Caco-2 (cell line): ENCODE results near the gene RPL39L. TPM values are rescaled to one million over a fixed set of nuclear protein-coding genes. Genes with fewer than 3 reads are reported as not detected.
A peak's percentile ranks its signal among the peaks of the same experiment; 100 is the strongest.

Experiments
- BruUV-seq: library from RNA; stranded (reverse); fragments of 400-500 nt; replicated peaks from 2 replicates; lab custom pipeline; 2021; lab: Mats Ljungman, UMichigan
- CTCF ChIA-PET: fragments of 300-600 bp; sonication (Branson Sonifier 250); formaldehyde crosslinking; loops from one replicate; lab custom pipeline; 2022; ENCODE audit warnings: antibody characterized with exemption; lab: Charles Lee
- POLR2A ChIA-PET: fragments of 300-600 bp; sonication (Branson Sonifier 250); formaldehyde crosslinking; loops from one replicate; lab custom pipeline; 2022; ENCODE audit warnings: antibody characterized with exemption; lab: Charles Lee
- DNase-seq, 2 experiments: peaks; one replicate each; pipeline versions ENCODE4 v3.0.0 to v3.0.0-alpha.2; 2020 to 2022
- H3K27me3 ChIP-seq: replicated peaks from 2 replicates; pipeline ENCODE4 v1.6.0; 2011; ENCODE audit warnings: low read length; ENCODE audit not compliant: control insufficient read depth, insufficient read depth
- H3K36me3 ChIP-seq: 2 replicates; pipeline ENCODE4 v1.5.1; 2011; ENCODE audit warnings: low read length; ENCODE audit not compliant: control insufficient read depth, insufficient read depth
- H3K4me1 ChIP-seq: fragments of 250-450 bp; sonication (Bioruptor Pico); 2 replicates; pipeline ENCODE4 v1.5.1; 2020; ENCODE audit warnings: mild to moderate bottlenecking
- H3K4me3 ChIP-seq: 2 replicates; pipeline ENCODE4 v1.5.1; 2011; ENCODE audit warnings: low read depth, mild to moderate bottlenecking, control low read depth, low read length
- H3K9me3 ChIP-seq: fragments of 250-450 bp; sonication (Bioruptor Pico); 2 replicates; pipeline ENCODE4 v1.5.1; 2020; ENCODE audit warnings: mild to moderate bottlenecking, moderate library complexity
- H3K27ac Mint-ChIP-seq: one replicate; pipeline ENCODE4 v1.8.0; 2022; ENCODE audit warnings: mixed read lengths; ENCODE audit not compliant: unreplicated experiment
- H3K27me3 Mint-ChIP-seq: one replicate; pipeline ENCODE4 v1.8.0; 2022; ENCODE audit warnings: mixed read lengths; ENCODE audit not compliant: insufficient read depth, unreplicated experiment
- H3K36me3 Mint-ChIP-seq: one replicate; pipeline ENCODE4 v1.8.0; 2022; ENCODE audit warnings: mild to moderate bottlenecking, mixed read lengths; ENCODE audit not compliant: insufficient read depth, unreplicated experiment
- H3K4me1 Mint-ChIP-seq: one replicate; pipeline ENCODE4 v1.8.0; 2022; ENCODE audit warnings: low read depth, mixed read lengths; ENCODE audit not compliant: unreplicated experiment
- H3K4me3 Mint-ChIP-seq: one replicate; pipeline ENCODE4 v1.8.0; 2022; ENCODE audit warnings: mild to moderate bottlenecking, moderate library complexity, mixed read lengths; ENCODE audit not compliant: unreplicated experiment
- H3K9me3 Mint-ChIP-seq: one replicate; pipeline ENCODE4 v1.8.0; 2022; ENCODE audit warnings: mixed read lengths; ENCODE audit not compliant: unreplicated experiment
- intact Hi-C: fragments of 100-400 bp; cut with micrococcal nuclease; formaldehyde crosslinking; loops from one replicate; pipeline ENCODE4 v1.10.0; 2022; ENCODE audit not compliant: unreplicated experiment
- total RNA-seq: library from RNA; stranded (reverse); gene quantifications from 2 replicates; pipeline ENCODE4 v1.2.3, GENCODE V29; 2022
- TF ChIP-seq, protein P1 (sequence below), 2 experiments: fragments of 200-600 bp in 1 of 2; IDR thresholded peaks; 1 replicate in 1 of 2; 2 replicates in 1 of 2; pipeline versions ENCODE4 v1.5.1 to v1.8.0; 2011 to 2022; ENCODE audit warnings: antibody characterized with exemption in 1 of 2, control low read depth in 1 of 2, inconsistent platforms in 1 of 2, low read depth in 1 of 2, low read length in 1 of 2, mild to moderate bottlenecking in 1 of 2, moderate library complexity in 1 of 2; ENCODE audit not compliant: insufficient read depth in 1 of 2, severe bottlenecking in 1 of 2, unreplicated experiment in 1 of 2

The RPL39L gene
- total RNA-seq, 1 experiment from 2014 or later, result 1.8 TPM

DNA sequence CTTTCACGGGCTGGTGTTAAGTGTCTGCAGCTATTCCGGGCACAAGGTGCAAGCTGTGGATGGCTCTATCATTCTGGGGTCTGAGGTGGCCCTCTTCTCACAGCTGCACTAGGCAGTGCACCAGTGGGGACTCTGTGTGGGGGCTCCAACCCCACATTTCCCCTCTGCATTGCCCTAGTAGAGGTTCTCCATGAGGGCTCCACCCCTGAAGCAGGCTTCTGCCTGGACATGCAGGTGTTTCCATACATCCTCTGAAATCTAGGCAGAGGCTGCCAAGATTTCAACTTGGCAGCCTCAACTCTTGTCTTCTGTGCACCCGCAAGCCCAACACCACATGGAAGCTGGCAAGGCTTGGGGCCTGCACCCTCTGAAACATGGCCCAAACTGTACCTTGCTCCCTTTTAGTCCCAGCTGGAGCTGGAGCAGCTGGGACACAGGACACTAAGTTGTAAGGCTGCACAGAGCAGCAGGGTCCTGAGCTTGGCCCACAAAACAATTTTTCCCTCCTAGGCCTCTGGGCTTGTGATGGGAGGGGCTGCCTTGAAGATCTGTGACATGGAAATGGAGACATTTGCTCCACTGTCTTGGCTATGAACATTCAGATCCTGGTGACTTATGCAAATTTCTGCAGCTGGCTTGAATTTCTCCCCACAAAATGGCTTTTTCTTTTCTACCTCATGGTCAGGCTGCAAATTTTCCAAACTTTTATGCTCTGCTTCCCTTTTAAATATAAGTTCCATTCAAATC lies 6.0 kb upstream of the RPL39L start:
- no peaks in the 10 kb centered on the region for H3K36me3 Mint-ChIP-seq
- TF ChIP-seq, protein P1, sequence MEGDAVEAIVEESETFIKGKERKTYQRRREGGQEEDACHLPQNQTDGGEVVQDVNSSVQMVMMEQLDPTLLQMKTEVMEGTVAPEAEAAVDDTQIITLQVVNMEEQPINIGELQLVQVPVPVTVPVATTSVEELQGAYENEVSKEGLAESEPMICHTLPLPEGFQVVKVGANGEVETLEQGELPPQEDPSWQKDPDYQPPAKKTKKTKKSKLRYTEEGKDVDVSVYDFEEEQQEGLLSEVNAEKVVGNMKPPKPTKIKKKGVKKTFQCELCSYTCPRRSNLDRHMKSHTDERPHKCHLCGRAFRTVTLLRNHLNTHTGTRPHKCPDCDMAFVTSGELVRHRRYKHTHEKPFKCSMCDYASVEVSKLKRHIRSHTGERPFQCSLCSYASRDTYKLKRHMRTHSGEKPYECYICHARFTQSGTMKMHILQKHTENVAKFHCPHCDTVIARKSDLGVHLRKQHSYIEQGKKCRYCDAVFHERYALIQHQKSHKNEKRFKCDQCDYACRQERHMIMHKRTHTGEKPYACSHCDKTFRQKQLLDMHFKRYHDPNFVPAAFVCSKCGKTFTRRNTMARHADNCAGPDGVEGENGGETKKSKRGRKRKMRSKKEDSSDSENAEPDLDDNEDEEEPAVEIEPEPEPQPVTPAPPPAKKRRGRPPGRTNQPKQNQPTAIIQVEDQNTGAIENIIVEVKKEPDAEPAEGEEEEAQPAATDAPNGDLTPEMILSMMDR (IDR thresholded peaks at IDR 0.05; ENCODE audit: insufficient read depth in 1 of 2, low read depth in 1 of 2, low read length in 1 of 2, severe bottlenecking in 1 of 2, unreplicated experiment in 1 of 2), result no peak
- no TSS peak for BruUV-seq
- H3K4me1 Mint-ChIP-seq, result no peaks in the 10 kb centered on the region
- Histone ChIP-seq H3K27me3 (no peaks in the 10 kb centered on the region), H3K9me3 (peaks cover 17% of the 10 kb centered on the region), H3K4me1 (no peaks in the 10 kb centered on the region), H3K4me3 (no peak overlapping the region), H3K36me3 (no peaks in the 10 kb centered on the region)
- no peaks in the 10 kb centered on the region for H3K27me3 Mint-ChIP-seq
- intact Hi-C loops, result no loop called here
- DNase-seq, result no peak
- H3K27ac Mint-ChIP-seq, result no peak overlapping the region
- ChIA-PET POLR2A (no interaction called here), CTCF (no interaction called here)
- no peak overlapping the region for H3K4me3 Mint-ChIP-seq
- peaks cover 30% of the 10 kb centered on the region for H3K9me3 Mint-ChIP-seq

DNA sequence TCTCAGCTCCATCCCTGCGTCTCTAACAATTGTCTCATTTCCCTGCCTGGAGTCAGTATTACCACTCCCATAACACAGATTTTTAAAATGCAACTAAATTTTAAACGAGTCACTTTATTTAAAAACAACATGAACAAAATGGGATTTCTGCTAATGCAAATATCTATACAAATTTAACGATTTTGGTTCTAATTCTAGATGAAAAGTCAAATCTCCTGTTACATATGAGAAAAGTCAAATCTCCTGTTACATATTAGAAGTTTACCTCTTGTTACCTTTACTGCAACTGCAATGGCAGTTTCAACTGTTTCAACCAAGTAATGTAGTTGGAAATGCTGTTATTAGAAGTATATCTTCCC lies 578 bp upstream of the RPL39L start:
- no peak overlapping the region for H3K4me3 ChIP-seq
- no peaks in the 10 kb centered on the region for H3K4me1 ChIP-seq
- Mint-ChIP-seq H3K36me3 (no peaks in the 10 kb centered on the region), H3K4me1 (no peaks in the 10 kb centered on the region), H3K9me3 (peaks cover 15% of the 10 kb centered on the region), H3K4me3 (peak overlapping the region; percentile 72), H3K27me3 (no peaks in the 10 kb centered on the region), H3K27ac (peak overlapping the region; percentile 12)
- no peaks in the 10 kb centered on the region for H3K27me3 ChIP-seq
- H3K9me3 ChIP-seq, result peaks cover 11% of the 10 kb centered on the region
- POLR2A ChIA-PET, result interaction anchor here (0.6 to 0.7 kb wide), 2 partner anchors 452 to 1554 kb away, joined by 3 read pairs; no protein-coding TSS in a partner anchor
- TF ChIP-seq, protein P1 (IDR thresholded peaks at IDR 0.05; ENCODE audit: insufficient read depth in 1 of 2, low read depth in 1 of 2, low read length in 1 of 2, severe bottlenecking in 1 of 2, unreplicated experiment in 1 of 2), result no peak
- DNase-seq, result no peak
- H3K36me3 ChIP-seq, result no peaks in the 10 kb centered on the region
- no TSS peak for BruUV-seq
- CTCF ChIA-PET, result interaction anchor here (0.6 to 1.6 kb wide), 7 partner anchors 25 to 295 kb away, joined by 3 to 8 read pairs (median 3); no protein-coding TSS in a partner anchor
- intact Hi-C loops, result loop anchor here (1.0 kb wide), 1 partner anchor 27 kb away; no protein-coding TSS in a partner anchor

DNA sequence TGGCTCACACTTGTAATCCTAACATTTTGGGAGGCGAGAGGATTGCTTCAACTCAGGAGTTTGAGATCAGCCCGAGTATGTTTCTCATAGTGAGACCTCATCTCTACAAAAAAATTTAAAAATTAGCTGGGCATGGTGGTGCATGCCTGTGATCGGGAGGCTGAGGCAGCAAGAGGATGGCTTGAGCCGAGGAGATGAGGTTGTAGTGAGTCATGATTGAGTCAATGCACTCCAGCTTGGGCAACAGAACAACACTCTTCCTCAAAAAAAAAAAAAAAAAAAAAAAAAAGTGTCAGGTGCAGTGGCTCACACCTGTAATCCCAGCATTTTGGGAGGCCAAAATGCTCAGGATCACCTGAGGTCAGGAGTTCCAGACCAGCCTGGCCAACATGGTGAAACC lies 2.4 kb downstream of the RPL39L start:
- ChIA-PET CTCF (interaction anchor here (0.6 kb wide), 1 partner anchor 293 kb away, joined by 4 read pairs; no protein-coding TSS in a partner anchor), POLR2A (no interaction called here)
- no peak for DNase-seq
- TF ChIP-seq, protein P1 (IDR thresholded peaks at IDR 0.05; ENCODE audit: insufficient read depth in 1 of 2, low read depth in 1 of 2, low read length in 1 of 2, severe bottlenecking in 1 of 2, unreplicated experiment in 1 of 2), result no peak
- Histone ChIP-seq H3K9me3 (peaks cover 5% of the 10 kb centered on the region; the same call in 1 of the 2 replicates), H3K4me3 (no peak overlapping the region), H3K36me3 (no peaks in the 10 kb centered on the region), H3K27me3 (no peaks in the 10 kb centered on the region), H3K4me1 (no peaks in the 10 kb centered on the region; the same call in 1 of the 2 replicates)
- no peak overlapping the region for H3K4me3 Mint-ChIP-seq
- intact Hi-C loops, result no loop called here
- BruUV-seq, result no TSS peak
- H3K27ac Mint-ChIP-seq, result no peak overlapping the region
- no peaks in the 10 kb centered on the region for H3K4me1 Mint-ChIP-seq
- H3K9me3 Mint-ChIP-seq, result no peaks in the 10 kb centered on the region
- no peaks in the 10 kb centered on the region for H3K27me3 Mint-ChIP-seq
- no peaks in the 10 kb centered on the region for H3K36me3 Mint-ChIP-seq
